ENCODE results near the gene CETN3. TPM values are rescaled to one million over a fixed set of nuclear protein-coding genes. Genes with fewer than 3 reads are reported as not detected.
A peak's percentile ranks its signal among the peaks of the same experiment; 100 is the strongest.

CETN3 gene
- total RNA-seq, 1 donor from 2014 or later, result 11.0 TPM

DNA sequence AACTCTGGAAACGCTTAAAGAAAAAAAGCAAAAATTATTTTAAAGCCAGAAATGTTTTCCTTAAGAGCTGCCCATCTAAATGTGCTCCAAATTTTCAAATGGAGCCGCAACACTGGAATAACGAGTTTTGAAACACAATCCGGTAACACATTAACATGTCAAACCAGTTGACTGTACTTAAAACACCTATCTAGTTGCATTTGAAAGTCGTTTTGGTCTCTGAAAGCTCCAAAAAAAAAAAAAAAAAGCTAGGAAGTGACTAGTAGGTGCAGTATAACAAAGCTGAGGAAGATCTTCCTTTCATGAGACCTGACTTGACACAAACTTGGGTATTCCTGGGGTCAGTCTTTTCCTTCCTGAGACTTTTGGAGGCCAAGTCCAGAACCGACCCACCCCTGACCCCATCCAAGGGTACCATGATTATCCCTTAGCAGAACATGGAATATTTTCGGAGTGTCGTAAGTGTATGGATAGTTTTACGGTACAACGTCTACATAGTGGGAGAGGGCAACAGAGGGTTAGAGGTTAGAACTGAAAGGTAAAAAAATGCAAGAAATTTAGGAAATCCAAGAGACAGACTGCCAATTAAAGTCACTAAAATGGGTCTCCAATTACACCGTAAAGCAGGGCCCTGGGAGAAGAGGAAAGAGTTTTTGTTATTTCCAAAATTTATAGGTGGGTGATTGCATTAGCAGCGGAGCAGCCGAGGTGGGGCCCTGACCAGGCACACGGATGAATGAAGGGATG, 812 bp downstream of the CETN3 start:
- intact Hi-C loops (cut with DNase I), result no loop called here
- Histone ChIP-seq H3K27ac (peak overlapping the region; percentile 91), H3K36me3 (no peaks in the 10 kb centered on the region), H3K27me3 (no peaks in the 10 kb centered on the region), H3K4me3 (peak overlapping the region; percentile 68 to 69), H3K4me1 (peaks cover 9% of the 10 kb centered on the region), H3K9me3 (no peaks in the 10 kb centered on the region)
- TF ChIP-seq, protein P1, sequence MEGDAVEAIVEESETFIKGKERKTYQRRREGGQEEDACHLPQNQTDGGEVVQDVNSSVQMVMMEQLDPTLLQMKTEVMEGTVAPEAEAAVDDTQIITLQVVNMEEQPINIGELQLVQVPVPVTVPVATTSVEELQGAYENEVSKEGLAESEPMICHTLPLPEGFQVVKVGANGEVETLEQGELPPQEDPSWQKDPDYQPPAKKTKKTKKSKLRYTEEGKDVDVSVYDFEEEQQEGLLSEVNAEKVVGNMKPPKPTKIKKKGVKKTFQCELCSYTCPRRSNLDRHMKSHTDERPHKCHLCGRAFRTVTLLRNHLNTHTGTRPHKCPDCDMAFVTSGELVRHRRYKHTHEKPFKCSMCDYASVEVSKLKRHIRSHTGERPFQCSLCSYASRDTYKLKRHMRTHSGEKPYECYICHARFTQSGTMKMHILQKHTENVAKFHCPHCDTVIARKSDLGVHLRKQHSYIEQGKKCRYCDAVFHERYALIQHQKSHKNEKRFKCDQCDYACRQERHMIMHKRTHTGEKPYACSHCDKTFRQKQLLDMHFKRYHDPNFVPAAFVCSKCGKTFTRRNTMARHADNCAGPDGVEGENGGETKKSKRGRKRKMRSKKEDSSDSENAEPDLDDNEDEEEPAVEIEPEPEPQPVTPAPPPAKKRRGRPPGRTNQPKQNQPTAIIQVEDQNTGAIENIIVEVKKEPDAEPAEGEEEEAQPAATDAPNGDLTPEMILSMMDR (IDR thresholded peaks at IDR 0.05), result no peak
- TF ChIP-seq POLR2AphosphoS5 (IDR thresholded peaks at IDR 0.05; ENCODE audit: insufficient read depth in 1 of 2, low read depth in 1 of 2), result no peak
- TF ChIP-seq POLR2A (IDR thresholded peaks at IDR 0.05), result no peak
- no peak for DNase-seq (ENCODE audit: extremely low spot score in 2 of 2)

DNA sequence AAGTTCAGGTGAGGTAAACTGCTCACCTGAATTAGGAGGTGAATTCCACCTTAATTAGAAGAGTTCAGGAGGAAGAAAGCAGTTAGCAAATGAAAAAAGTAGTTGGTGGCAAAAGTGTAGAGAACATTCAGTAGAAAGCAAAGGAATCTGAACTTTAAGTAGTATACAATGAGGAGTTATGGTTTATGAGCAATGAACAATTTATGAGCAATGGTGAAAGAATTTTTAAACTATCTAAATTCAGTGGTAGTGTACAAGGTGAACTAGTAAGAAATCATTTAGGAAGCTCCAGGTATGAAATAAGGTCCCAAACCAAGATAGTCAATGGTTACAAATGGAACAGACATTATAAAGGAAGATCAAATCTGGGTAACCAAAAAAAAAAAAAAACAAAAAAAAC, 3.1 kb downstream of the CETN3 start:
- no peak overlapping the region for H3K27ac ChIP-seq
- no peak overlapping the region for H3K4me3 ChIP-seq
- DNase-seq (ENCODE audit: extremely low spot score in 2 of 2), result no peak
- TF ChIP-seq, protein P1 (IDR thresholded peaks at IDR 0.05), result no peak
- TF ChIP-seq POLR2AphosphoS5 (IDR thresholded peaks at IDR 0.05; ENCODE audit: insufficient read depth in 1 of 2, low read depth in 1 of 2), result no peak
- TF ChIP-seq POLR2A (IDR thresholded peaks at IDR 0.05), result no peak
- intact Hi-C loops (cut with DNase I), result no loop called here
- no peaks in the 10 kb centered on the region for H3K27me3 ChIP-seq
- H3K9me3 ChIP-seq, result no peaks in the 10 kb centered on the region
- peaks cover 9% of the 10 kb centered on the region for H3K4me1 ChIP-seq
- H3K36me3 ChIP-seq, result no peaks in the 10 kb centered on the region

DNA sequence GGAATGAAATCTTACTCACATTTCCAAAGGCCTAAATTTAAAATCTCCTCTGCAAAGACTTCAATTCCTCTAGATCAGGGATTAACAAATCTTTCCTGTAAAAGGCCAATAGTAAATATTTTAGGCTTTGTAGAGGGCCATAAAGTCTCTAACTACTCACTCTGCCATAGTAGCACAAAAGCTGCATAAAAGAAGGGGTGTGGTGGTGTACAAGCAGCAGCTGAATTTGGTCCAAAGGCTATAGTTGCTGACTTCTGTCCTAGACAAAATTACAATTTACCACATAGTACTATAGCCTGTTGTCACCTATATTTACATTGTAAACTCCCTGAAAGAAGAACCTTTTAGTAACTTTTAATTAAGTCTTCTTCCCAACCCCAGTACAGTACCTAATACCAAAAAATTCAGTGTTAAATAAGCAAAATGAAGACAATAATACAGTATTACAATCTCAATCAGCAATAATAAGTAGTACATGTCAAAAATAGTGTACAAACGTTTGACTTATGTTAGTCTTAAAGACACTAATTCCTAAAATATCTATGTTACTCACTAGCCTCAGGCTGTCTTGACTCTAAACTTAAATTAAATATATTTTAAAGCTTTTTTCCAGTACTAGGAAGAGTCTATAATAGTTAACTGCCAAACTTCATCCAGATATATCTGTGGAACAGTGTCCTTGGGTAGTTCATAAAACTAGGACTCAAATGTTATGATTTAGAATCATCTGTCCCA, 6.9 kb downstream of the CETN3 start:
- no peak for TF ChIP-seq POLR2AphosphoS5 (IDR thresholded peaks at IDR 0.05; ENCODE audit: insufficient read depth in 1 of 2, low read depth in 1 of 2)
- TF ChIP-seq, protein P1 (IDR thresholded peaks at IDR 0.05), result no peak
- no peak for TF ChIP-seq POLR2A (IDR thresholded peaks at IDR 0.05)
- H3K4me1 ChIP-seq, result no peaks in the 10 kb centered on the region
- H3K27me3 ChIP-seq, result no peaks in the 10 kb centered on the region
- intact Hi-C loops (cut with DNase I), result no loop called here
- no peak overlapping the region for H3K4me3 ChIP-seq
- peaks cover 0 to 11% of the 10 kb centered on the region in 2 donors for H3K36me3 ChIP-seq
- DNase-seq (ENCODE audit: extremely low spot score in 2 of 2), result no peak
- H3K27ac ChIP-seq, result no peak overlapping the region
- no peaks in the 10 kb centered on the region for H3K9me3 ChIP-seq

DNA sequence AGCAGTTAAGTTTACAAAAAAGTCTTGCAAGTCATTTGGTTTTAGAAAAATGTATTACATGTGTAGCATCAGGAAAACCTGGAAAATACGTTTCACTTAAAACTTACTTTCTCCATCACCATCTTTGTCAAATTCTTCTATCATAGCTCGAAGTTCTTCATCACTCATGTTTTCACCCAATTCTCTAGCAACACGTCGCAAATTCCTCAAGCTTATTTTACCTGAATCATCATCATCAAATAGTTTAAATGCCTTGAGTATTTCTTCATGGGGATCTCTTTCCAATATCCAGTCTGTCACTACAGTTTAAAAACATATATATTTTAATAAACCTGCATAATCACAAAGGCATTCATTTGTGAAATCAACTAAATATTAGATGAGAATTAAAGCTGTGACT, 10.3 kb downstream of the CETN3 start:
- no peak overlapping the region for H3K27ac ChIP-seq
- no peaks in the 10 kb centered on the region for H3K4me1 ChIP-seq
- no peaks in the 10 kb centered on the region for H3K9me3 ChIP-seq
- no peaks in the 10 kb centered on the region for H3K27me3 ChIP-seq
- TF ChIP-seq POLR2AphosphoS5 (IDR thresholded peaks at IDR 0.05; ENCODE audit: insufficient read depth in 1 of 2, low read depth in 1 of 2) (no peak), POLR2A (IDR thresholded peaks at IDR 0.05) (no peak)
- TF ChIP-seq, protein P1 (IDR thresholded peaks at IDR 0.05), result no peak
- peaks cover 0 to 11% of the 10 kb centered on the region in 2 donors for H3K36me3 ChIP-seq
- no peak for DNase-seq (ENCODE audit: extremely low spot score in 2 of 2)
- intact Hi-C loops (cut with DNase I), result no loop called here
- H3K4me3 ChIP-seq, result no peak overlapping the region

DNA sequence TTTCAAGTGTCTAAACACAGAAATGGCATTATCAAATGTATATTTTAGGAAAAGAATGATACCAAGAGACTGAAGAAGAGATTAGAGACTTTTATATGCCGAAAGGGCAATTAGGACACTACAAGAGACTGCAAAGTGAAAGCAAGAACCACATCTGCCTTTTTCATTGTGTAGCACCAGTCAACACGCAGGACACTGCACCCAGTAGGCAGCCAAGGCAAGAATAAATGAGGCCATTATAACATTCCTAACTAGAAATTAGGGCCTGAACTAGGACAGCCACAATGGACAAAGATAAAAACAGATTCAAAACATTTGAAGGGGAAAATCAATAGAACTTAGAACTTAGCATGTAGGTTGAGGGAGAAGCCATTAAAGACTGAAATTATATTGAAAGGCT, 10.8 kb downstream of the CETN3 start:
- peaks cover 0 to 12% of the 10 kb centered on the region in 2 donors for H3K36me3 ChIP-seq

More for the DNA sequence above, 10.8 kb downstream of the CETN3 start:
- Histone ChIP-seq H3K9me3 (no peaks in the 10 kb centered on the region), H3K27ac (no peak overlapping the region), H3K4me1 (no peaks in the 10 kb centered on the region), H3K27me3 (no peaks in the 10 kb centered on the region), H3K4me3 (no peak overlapping the region)
- TF ChIP-seq, protein P1 (IDR thresholded peaks at IDR 0.05), result no peak
- no peak for TF ChIP-seq POLR2A (IDR thresholded peaks at IDR 0.05)
- no peak for TF ChIP-seq POLR2AphosphoS5 (IDR thresholded peaks at IDR 0.05; ENCODE audit: insufficient read depth in 1 of 2, low read depth in 1 of 2)
- DNase-seq (ENCODE audit: extremely low spot score in 2 of 2), result no peak
- intact Hi-C loops (cut with DNase I), result no loop called here
